Stimulated activated CD8-positive, alpha-beta memory T cell treated with anti-CD3 and anti-CD28 coated beads, Interleukin-7, amount 100 ng/mL, for 48 hours (primary cell): ENCODE data around the gene ZMAT2.
"Not testable (repeated sequence)": the region's sequence is repeated elsewhere in the genome, so short reads cannot be mapped to it uniquely, and the experiment has no call there.

Experiments used
- DNase-seq, 2 donors: peaks; one replicate each; pipeline ENCODE4 v3.0.0-alpha.2; 2020; ENCODE audit warnings: low read depth in 1 of 2; ENCODE audit errors: extremely low read depth in 1 of 2

Gene ZMAT2, protein sequence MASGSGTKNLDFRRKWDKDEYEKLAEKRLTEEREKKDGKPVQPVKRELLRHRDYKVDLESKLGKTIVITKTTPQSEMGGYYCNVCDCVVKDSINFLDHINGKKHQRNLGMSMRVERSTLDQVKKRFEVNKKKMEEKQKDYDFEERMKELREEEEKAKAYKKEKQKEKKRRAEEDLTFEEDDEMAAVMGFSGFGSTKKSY

DNA sequence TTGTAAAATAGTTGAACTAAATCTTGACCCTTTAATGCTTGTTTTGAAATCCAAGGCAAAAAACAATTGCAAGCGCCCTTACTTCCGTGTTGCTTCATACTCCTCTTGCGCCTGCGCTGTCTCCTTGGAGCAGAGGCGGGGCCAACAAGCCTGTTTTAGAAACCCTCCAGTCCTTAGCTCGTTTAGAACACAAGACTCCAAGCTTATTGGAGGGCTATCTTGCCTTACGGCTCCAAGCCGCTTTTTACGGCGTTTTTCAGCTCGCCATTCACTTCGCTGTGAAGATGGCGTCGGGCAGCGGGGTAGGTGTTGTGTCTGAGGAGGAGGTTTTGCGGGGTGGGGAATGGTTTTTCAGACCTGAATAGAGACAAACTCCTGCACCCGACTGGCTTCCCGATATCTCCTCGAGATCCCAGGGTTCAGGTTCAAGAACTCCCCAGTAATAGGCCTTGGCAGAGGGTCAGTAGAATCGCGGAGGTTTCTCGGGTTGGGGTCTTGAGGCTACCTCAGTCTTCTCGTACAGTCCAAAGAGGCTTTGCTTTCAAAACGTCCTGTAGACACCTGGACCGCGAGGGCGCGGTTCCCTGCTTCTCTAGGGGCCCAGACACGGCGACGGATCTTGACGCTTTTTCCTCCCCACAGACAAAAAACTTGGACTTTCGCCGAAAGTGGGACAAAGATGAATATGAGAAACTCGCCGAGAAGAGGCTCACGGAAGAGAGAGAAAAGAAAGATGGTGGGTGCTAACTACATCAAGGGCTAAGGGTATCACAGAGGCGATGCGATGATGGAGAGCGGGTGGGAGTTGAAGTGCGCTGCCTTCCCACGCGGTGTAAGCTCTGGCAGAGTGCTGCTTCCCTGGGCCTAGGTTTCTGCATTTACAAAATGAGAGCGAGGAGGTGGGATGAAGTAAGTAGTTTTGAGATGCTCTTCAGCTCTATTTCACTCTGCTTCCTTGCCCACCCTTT, at the start of gene ZMAT2:
Gene ZMAT2, plus strand, starts transcription at position 271 of the 968 bp plus-strand sequence. Its CDS starts 14 bp downstream, at position 285.
- peak; percentile 75 to 92 for DNase-seq

DNA sequence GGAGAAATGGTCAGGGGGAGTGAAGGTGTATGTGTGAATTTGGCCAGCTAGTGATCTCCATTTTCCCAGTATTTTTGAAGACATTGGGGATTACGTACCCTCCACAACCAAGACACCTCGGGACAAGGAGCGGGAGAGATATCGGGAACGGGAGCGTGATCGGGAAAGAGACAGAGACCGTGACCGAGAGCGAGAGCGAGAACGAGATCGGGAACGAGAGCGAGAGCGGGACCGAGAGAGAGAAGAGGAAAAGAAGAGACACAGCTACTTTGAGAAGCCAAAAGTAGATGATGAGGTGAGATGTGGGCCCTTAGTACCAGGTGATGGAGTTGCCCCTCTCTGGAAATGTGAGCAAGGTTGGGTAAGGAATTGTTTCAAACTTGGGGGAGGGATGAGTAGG, 41.4 kb upstream of the ZMAT2 start:
- no peak for DNase-seq

DNA sequence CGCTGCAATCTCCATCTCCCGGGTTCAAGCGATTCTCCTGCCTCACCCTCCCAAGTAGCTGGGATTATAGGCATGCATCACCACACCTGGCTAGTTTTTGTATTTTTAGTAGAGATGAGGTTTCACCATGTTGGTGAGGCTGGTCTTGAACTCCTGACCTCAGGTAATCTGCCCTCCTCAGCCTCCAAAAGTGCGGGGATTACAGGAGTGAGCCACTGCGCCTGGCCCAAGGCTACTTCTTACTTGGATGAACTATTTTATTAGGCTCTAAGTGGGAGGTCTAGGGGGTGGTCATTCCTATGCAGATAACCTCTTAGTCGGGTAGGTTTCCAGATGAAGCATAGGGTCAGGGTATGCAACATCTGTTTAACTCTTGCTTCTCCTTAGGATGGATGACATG, 39.9 kb upstream of the ZMAT2 start:
- DNase-seq: not testable (repeated sequence)

DNA sequence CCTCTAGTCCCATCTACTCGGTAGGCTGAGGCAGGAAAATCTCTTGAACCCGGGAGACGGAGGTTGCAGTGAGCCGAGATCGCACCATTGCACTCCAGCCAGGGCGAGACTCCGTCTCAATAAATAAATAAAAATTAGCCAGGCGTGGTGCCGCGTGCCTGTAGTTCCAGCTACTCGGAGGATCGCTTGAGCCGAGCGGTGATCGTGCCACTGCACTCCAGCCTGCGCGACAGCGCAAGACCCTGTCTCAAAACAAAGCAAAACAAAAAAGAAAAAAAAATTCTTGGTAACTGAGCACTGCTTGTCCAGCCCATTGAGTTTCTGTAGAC, 36.3 kb upstream of the ZMAT2 start:
- DNase-seq: no peak

DNA sequence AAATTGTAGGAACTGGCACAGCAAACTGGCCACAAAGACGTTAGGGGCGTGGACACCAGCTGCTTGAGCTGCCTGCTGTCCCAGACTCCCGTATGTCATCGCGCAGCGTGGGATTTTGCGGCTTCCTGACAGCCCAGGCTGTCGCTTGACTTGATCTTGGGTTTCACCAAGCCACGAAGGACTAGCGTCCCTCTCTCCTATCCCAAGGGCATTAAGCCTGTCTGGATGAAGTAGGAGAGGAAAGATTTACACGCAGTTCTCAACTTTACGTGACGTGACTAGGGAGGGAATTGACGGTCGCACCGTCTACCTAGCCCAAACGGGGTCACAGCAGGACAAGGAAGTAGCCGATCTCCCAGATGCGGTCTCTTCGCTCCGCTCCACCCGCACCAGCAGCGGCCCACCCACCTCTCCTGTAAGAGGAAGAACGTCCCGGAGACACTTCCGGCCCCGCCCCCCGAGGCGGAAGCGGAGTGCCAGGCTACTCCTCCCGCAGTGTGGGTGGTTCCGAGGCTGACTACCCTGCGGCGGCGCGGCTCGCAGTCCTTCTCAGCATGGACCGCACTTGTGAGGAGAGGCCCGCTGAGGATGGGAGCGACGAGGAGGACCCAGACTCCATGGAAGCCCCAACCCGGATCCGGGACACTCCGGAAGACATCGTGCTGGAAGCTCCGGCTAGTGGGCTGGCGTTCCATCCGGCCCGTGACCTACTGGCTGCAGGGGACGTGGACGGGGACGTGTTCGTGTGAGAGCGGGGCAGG, 35.7 kb upstream of the ZMAT2 start, which contains the start of gene WDR55:
Gene WDR55, plus strand, starts transcription at position 546 of the 761 bp plus-strand sequence. Its CDS starts 9 bp downstream, at position 555.
- DNase-seq: peak; percentile 93 to 97

DNA sequence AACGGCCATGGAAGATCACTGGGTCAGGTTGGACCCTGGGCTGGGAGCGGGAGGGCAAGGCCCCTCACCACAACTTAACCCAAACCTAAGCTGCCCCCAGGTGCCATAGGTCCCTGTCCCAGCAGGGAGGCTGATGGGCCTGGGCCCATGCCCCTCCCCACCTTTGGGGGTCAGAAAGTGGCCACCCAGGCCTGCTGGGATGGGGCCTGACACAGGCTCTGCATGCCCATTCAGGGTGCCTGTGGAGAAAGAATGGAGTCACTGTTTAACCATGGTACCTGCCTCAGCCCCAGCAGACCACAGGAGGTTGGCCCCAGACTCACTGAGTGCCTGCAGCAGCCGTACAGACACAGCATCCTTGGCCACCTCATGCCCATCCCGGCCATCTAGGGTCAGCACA, 29.2 kb upstream of the ZMAT2 start:
- DNase-seq: not testable (repeated sequence)

DNA sequence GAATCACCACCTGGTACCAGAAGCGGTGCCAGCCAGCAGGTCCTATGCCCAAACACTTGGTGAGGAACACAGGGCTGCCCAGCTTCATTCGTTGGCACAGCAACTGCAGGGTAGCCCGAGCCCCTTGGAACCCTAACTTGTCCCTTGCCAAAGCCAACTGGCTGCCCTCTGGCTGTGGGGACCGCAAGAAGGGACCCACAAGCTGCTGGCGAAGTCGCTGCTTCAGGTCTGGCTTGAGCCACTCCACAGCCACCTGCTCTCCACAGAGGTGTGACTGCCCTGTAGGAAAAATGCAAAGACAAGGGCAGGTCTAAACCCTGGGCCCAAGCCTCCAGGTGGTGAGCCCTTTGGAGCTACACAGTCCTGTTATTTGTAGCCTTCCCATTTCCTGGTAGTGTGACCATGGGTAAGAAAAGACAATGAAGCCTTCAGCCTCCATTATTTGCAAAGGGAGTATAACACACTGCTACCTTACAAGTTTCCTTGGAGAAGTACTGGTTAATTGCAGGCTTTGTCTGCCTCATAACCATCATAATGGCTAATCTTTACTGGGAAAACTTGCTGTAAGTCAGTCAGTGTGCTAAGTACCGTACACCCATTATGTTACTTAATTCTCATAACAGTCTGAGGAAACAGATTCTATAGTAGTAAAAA, 28.6 kb upstream of the ZMAT2 start:
- no peak for DNase-seq

DNA sequence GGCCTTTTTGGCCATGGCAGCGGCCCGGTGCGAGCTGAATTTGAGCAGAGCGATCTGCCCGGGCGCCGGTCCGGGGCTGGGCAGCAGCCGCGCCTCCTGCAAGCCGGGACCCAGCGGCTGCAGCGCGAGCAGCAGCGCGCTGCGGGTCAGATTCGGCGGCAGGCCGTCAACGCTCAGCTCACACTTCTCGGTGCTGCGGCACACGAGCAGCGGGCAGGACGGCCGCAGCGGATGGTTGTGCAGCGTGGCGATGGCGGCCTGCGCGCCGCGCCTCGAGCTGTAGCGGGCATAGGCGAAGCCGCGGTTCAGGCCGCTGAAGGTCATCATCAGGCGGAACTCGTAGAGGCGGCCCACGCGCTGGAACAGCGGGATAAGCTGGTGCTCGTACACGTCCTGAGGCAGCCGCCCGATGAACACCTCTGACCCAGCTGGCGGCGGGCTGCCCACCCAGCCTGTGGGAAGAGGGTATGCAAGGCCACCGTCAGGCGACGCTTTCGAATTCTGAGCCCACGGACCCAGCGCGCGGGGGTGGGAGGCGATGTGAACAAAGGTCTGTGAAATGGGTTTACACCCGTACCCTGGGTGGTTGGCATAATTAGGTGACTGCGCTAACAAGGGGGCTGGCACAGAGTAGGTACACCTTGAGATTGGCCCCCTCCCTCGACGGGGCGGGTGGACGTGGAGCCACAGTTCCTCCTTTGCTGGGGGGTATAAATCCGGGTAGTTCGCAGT, 27.6 kb upstream of the ZMAT2 start:
- DNase-seq: no peak

DNA sequence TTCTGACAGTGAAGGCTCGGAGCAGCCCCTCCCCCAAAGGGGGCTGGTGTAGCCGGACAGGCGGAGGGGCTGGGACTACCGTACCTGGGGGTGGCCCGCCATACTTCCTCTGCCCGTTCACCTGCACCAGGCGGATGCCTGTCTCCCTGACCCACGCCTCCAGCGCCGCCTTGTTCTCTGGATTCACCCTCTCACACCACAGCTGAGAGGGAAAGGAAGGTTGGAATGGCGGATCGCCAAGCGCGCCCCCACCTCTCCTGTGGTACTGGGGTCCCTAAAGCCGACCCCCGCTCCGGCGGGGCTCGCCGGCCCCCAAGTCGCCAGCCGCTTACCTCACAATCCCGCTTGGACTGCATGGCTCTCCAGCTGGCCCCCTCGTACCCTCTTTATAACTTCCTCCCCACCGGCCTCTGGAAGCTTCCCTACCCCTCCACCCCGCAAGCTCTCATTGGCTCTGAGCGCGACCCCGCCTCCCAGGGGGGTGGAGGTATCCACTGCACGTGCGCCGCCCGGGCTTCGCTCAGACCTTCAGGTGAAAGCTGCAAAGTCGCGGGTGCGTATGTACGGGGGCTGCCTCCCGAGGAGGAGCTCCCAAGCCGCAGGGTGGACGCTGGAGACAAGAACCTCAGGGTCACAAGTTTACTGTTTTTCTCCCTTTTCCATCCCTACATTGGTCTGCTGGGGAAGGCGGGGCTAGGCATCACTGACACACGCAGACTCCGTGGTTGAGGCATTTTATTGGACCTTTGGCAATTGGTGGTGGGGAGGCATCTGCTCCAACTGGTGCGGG, 26.9 kb upstream of the ZMAT2 start, which contains the start of gene DND1:
Gene DND1, minus strand, starts transcription at position 390 of the 790 bp plus-strand sequence. Its CDS starts 34 bp downstream, at position 356.
- DNase-seq: no peak

DNA sequence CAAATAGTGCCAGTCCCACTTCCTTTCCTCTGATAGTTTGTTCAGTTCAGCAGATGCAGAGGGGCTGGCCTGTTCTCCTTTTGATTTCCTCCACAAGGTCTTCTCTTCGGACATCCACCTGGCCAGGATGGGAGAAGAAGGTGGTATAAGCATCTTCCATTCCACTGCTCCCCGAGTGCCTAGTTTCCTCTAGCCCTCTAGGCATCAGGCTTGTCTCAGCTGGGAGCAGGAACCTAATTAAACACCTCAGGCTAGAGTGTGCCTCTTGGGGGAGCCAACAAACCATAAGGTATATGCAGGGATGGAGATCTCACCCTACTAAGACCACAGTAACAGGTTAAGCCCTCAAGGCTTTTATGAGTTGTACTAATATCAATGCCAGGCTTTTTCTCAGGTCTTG, 26.0 kb upstream of the ZMAT2 start:
- no peak for DNase-seq

DNA sequence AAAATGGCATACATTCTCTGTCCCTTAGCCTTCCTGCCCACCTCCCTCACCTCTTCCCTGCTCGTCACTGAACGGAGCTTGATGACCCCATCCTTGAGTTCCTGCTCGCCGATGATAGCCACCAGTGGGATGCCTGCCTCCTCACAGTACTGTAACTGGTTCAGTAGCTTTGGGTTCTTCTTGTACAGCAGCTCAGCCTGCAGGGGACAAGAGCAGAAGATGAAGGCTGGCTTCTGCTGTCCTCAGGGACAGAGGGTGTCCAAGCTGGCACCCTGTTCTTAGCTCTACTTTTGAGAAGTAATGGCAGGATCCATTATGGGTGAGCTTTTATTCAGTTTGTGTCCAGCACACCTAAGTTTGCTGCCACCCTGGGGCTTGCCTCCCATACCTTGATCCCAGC, 25.6 kb upstream of the ZMAT2 start:
- DNase-seq: no peak

DNA sequence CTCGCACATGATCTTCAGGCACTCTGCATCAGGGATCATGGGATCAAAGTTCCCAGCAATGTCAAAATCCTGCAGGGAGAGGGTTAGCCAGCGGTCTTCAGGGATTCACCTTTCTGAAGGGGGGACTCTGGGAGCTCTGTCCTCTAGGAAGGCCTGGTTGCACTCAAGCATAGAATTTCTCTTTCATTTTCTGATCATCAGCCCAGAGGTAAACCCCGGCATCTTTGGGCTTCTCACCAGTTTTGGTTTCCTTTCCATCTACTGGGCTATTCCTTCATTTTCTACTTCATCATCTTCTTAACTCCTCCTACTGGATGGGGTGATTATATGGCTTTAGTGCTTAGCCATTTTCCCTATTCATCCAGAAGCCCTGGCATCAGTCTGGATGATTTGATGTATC, 22.3 kb upstream of the ZMAT2 start:
- DNase-seq: no peak

DNA sequence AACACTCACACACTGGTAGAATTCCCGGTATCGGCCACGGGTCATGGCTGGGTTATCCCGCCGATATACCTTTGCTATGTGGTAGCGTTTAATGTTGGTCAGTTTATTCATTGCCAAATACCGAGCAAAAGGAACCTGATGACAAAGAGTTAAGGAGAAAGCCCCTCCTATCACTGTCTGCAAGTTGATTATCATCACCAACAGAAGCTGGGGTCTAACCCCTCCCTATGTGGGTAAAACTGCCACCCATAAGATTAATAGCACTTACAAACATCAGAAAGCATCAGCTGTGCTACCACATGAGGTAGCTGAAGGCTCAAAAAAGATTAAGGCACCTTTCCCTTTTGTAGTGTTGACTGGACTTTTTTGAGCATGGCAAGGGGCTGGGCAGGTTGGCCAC, 21.3 kb upstream of the ZMAT2 start:
- no peak for DNase-seq

DNA sequence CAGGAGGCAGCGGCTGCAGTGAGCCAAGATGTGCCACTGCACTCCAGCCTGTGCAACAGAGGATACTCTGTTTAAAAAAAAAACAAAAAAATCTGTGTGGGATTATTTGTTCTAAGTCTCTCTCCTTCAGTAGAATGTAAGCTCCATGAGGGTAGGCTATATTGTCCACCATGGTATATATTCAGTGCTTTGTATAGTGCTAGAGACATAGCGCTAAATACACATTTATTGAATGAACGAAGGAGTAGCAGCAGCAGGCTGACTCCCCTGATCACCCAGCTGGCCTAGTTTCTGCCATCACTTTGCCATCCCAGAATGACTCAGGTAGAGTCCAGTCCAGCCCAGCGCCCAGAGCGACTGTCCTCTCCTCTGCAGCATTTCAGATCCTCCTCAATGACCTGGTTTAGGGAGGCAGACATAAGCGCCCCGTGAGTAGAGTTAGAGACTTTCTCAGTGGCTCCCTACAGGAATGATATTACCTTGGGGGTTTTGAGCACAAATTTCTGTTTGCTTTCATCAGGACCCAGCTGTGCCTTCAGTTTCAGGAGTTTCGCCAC, 9.8 kb upstream of the ZMAT2 start:
- no peak for DNase-seq

DNA sequence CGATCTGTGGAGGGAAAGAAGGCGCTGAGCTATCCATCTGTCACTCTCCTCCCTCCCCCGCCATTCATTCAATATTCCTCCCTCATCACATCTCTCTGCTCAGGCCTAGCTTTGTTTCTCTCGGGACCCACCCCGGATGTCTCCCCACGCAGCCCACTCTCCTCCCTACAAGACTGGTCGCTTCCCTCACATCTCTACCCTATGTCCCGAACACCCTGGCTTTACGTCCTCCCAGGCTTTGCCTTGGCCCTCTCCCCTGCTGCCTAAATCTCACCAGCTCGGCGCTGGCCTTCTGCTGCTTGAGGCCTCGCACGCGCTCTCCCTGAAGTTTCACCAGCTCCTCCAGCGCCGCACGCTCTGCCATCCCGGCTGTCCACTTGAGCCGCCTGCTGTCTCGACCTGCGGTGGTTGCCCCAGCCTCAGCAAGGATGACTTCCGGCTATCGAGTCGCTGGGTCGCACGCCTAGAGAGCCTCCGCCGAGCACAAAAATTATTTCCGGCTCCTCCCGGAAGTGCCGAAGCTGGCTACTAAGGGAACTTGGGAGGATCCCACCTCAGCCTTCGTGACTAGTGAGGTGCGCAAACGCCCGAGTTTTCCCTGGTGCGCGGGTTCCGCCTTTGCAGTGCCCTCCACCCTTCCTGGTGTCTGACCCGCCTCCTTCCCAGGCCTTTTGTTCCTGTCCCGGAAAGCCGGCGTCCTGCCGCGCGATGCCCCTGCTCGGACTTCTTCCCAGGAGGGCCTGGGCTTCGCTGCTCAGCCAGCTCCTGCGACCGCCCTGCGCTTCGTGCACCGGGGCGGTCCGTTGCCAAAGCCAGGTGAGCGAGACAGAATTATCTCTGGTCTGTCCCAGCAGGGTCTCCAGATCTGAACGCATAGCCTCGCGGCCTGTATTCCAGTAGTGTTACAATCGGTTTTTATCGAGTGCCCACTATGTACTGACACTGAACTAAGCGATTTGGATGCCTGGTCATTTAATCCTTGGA, 9.0 kb upstream of the ZMAT2 start, which contains the start of the genes HARS1 and HARS2:
Gene HARS1, minus strand, starts transcription at position 430 of the 984 bp plus-strand sequence. Its CDS starts 66 bp downstream, at position 364.
Gene HARS2, plus strand, starts transcription at position 515 of the 984 bp plus-strand sequence. Its CDS starts 194 bp downstream, at position 709.
- DNase-seq: peak; percentile 78 to 87

DNA sequence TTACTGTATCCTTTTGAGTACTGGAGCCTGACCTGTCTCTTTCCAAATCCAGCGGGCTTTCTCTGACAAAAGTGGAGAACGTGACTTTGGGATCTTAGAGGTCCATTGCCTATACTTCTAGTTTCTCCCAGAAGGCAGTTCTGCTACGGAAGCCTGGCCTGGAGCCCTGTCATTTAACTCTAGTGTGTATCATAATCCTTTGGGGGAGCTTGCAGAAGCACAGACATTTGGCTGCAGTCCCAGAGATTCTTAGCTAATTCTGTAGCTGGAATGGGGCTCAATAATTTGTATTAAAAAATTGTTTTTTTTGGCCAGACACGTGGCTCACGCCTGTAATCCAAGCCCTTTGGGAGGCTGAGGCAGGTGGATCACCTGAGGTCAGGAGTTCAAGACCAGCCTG, 6.0 kb upstream of the ZMAT2 start:
- DNase-seq: no peak

DNA sequence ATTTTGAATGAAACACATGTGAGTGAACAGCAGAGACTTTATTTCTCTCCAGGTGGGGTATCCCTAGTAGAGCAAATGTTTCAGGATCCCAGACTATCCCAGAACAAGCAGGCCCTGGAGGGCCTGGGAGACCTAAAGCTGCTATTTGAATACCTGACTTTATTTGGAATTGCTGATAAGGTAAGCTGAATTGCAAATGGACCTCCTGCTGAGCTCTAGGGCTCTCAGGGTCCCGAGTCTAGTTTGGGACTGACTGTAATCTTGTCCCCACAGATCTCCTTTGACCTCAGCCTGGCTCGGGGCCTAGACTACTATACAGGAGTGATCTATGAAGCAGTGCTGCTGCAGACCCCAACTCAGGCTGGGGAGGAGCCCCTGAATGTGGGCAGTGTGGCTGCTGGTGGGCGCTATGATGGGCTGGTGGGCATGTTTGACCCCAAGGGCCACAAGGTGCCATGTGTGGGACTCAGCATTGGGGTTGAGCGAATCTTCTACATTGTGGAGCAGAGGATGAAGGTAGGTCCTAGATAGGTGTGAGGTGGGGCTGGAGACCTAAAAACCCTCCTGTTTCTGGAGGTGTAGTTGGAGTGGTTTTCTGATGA, 3.3 kb upstream of the ZMAT2 start:
- DNase-seq: no peak
